Endothelial cell of umbilical vein (primary cell): ENCODE measurements around the gene COX4I1. TPM values are rescaled to one million over a fixed set of nuclear protein-coding genes. Genes with fewer than 3 reads are reported as not detected.

Source experiments
- BruUV-seq: library from RNA; stranded (reverse); fragments of 400-500 nt; replicated peaks from 2 replicates; lab custom pipeline; 2021; lab: Mats Ljungman, UMichigan
- CTCF ChIA-PET: fragments of 300-600, 350-600 bp; sonication (Branson Sonifier 250); formaldehyde crosslinking; loops from one replicate; lab custom pipeline; 2021; ENCODE audit warnings: antibody characterized with exemption, inconsistent platforms; lab: Charles Lee
- POLR2A ChIA-PET: fragments of 300-600, 350-600 bp; sonication (Branson Sonifier 250); formaldehyde crosslinking; loops from one replicate; lab custom pipeline; 2021; ENCODE audit warnings: antibody characterized with exemption, inconsistent platforms; lab: Charles Lee
- DNase-seq: peaks from one replicate; pipeline ENCODE4 v3.0.0-alpha.2; 2011; ENCODE audit warnings: low read depth, low spot score
- FAIRE-seq: peaks from 2 replicates; lab custom pipeline; 2011; peaks lifted over from hg19 to GRCh38; lab: Jason Lieb, UNC
- H2AFZ ChIP-seq: 2 replicates; pipeline ENCODE4 v1.6.0; 2012; ENCODE audit warnings: low read depth, low read length, control low read depth, inconsistent platforms
- H3K27ac ChIP-seq: 2 replicates; pipeline ENCODE4 v1.5.1; 2011; ENCODE audit warnings: low read depth, mild to moderate bottlenecking, control low read depth, low read length, moderate library complexity; ENCODE audit not compliant: insufficient read depth
- H3K27me3 ChIP-seq, 2 experiments: 2 replicates each; pipeline versions ENCODE4 v1.6.0 to v1.6.1; 2011; ENCODE audit warnings: low read length in 2 of 2, mixed read lengths in 1 of 2; ENCODE audit not compliant: control insufficient read depth in 2 of 2, insufficient read depth in 2 of 2
- H3K36me3 ChIP-seq, 2 experiments: 2 replicates in 1 of 2; 3 replicates in 1 of 2; pipeline ENCODE4 v1.5.1; 2011; ENCODE audit warnings: low read length in 2 of 2, mild to moderate bottlenecking in 1 of 2, moderate library complexity in 1 of 2; ENCODE audit not compliant: control insufficient read depth in 2 of 2, insufficient read depth in 2 of 2; ENCODE audit errors: extremely low read depth in 1 of 2
- H3K4me1 ChIP-seq: 3 replicates; pipeline ENCODE4 v1.5.1; 2011; ENCODE audit warnings: mild to moderate bottlenecking, low read length; ENCODE audit not compliant: control insufficient read depth, insufficient read depth; ENCODE audit errors: extremely low read depth
- H3K4me2 ChIP-seq: 2 replicates; pipeline ENCODE4 v1.6.1; 2011; ENCODE audit warnings: low read length, control low read depth, mixed read lengths; ENCODE audit not compliant: insufficient read depth
- H3K4me3 ChIP-seq, 3 experiments: fragments of 200-600 bp in 1 of 3; sonication (generic), shearing (Covaris generic) in 1 of 3; replicated peaks in 1 of 3; 2 replicates each; pipeline ENCODE4 v1.5.1; 2011 to 2016; ENCODE audit warnings: control low read depth in 3 of 3, low read length in 3 of 3, mild to moderate bottlenecking in 2 of 3, inconsistent platforms in 1 of 3, low read depth in 1 of 3, moderate library complexity in 1 of 3; ENCODE audit not compliant: insufficient read depth in 1 of 3
- H3K79me2 ChIP-seq: 2 replicates; pipeline ENCODE4 v1.6.0; 2012; ENCODE audit warnings: low read length, inconsistent platforms; ENCODE audit not compliant: control insufficient read depth, insufficient read depth
- H3K9ac ChIP-seq: replicated peaks from 2 replicates; pipeline ENCODE3; 2011; ENCODE audit warnings: low read length, control low read depth; ENCODE audit not compliant: insufficient read depth; ENCODE audit errors: extremely low read depth
- H3K9me1 ChIP-seq: replicated peaks from 3 replicates; pipeline ENCODE4 v1.6.0; 2011; ENCODE audit warnings: mild to moderate bottlenecking, low read length; ENCODE audit not compliant: control insufficient read depth, insufficient read depth; ENCODE audit errors: extremely low read depth
- H3K9me3 ChIP-seq: replicated peaks from 2 replicates; pipeline ENCODE4 v1.5.1; 2012; ENCODE audit warnings: low read length, inconsistent platforms; ENCODE audit not compliant: control insufficient read depth, insufficient read depth
- H4K20me1 ChIP-seq: replicated peaks from 2 replicates; pipeline ENCODE3; 2011; ENCODE audit warnings: mild to moderate bottlenecking, low read length; ENCODE audit not compliant: control insufficient read depth, insufficient read depth; ENCODE audit errors: extremely low read depth
- EZH2 ChIP-seq: IDR thresholded peaks from 2 replicates; pipeline ENCODE4 v1.6.1; 2012; ENCODE audit warnings: borderline replicate concordance, low read depth, mild to moderate bottlenecking, moderate library complexity, low read length, inconsistent platforms; ENCODE audit not compliant: severe bottlenecking
- FOS ChIP-seq: IDR thresholded peaks from 2 replicates; pipeline ENCODE4 v1.6.1; 2011; ENCODE audit warnings: mild to moderate bottlenecking, low read length, moderate library complexity, borderline replicate concordance; ENCODE audit not compliant: insufficient read depth
- GATA2 ChIP-seq: IDR thresholded peaks from 2 replicates; pipeline ENCODE4 v1.7.0; 2011; ENCODE audit warnings: low read depth, mild to moderate bottlenecking, moderate library complexity, mixed read lengths, low read length; ENCODE audit not compliant: insufficient read length, insufficient read depth
- JUN ChIP-seq: IDR thresholded peaks from 2 replicates; pipeline ENCODE4 v1.6.1; 2011; ENCODE audit warnings: borderline replicate concordance, low read depth; ENCODE audit not compliant: insufficient read length, insufficient read depth
- MYC ChIP-seq: IDR thresholded peaks from one replicate; pipeline ENCODE4 v1.6.1; 2011; ENCODE audit warnings: mild to moderate bottlenecking, low read depth, low read length
- POLR2A ChIP-seq: IDR thresholded peaks from 2 replicates; pipeline ENCODE4 v1.6.1; 2012; ENCODE audit warnings: low read depth, mild to moderate bottlenecking, control low read depth, low read length
- POLR2AphosphoS5 ChIP-seq: IDR thresholded peaks from 2 replicates; pipeline ENCODE4 v1.6.1; 2012; ENCODE audit warnings: low read depth, mild to moderate bottlenecking, control low read depth, low read length, moderate library complexity; ENCODE audit not compliant: insufficient read depth
- dilution Hi-C: fragments of 300-500 bp; cut with MboI; formaldehyde crosslinking; loops from one replicate; pipeline ENCODE4 v1.15.0; 2019; ENCODE audit warnings: low sequenced_read_pairs; ENCODE audit not compliant: extremely low pct_ligation_motif_present
- intact Hi-C: fragments of 100-400 bp; cut with micrococcal nuclease; formaldehyde crosslinking; loops from one replicate; pipeline ENCODE4 v1.10.0; 2022
- polyA plus RNA-seq, 4 experiments: library from polyadenylated mRNA; depleted of rRNA in 3 of 4; stranded (reverse) in 3 of 4; unstranded in 1 of 4; fragments of >200 nt; gene quantifications; 2 replicates each; pipeline versions ENCODE4 v1.2.1 to v1.2.3, GENCODE V29; 2011 to 2012; ENCODE audit warnings: missing spikeins in 1 of 4
- total RNA-seq: library from RNA; stranded (reverse); gene quantifications from 2 replicates; pipeline ENCODE4 v1.2.3, GENCODE V29; 2021
- TF ChIP-seq, protein P1 (sequence below), 2 donors: IDR thresholded peaks; 1 replicate in 1 of 2; 2 replicates in 1 of 2; pipeline ENCODE4 v1.5.1; 2011; ENCODE audit warnings: low read length in 2 of 2, mild to moderate bottlenecking in 2 of 2, moderate library complexity in 2 of 2, control low read depth in 1 of 2, inconsistent platforms in 1 of 2, low read depth in 1 of 2; ENCODE audit not compliant: insufficient read depth in 1 of 2; ENCODE audit errors: extremely low read depth in 1 of 2
- TF ChIP-seq, protein P2 (sequence below): IDR thresholded peaks from 2 replicates; pipeline ENCODE4 v1.6.1; 2011; ENCODE audit not compliant: insufficient read depth, insufficient read length

COX4I1 gene
- total and polyA plus RNA-seq, 2 donors (not counting 3 experiments of a cell fraction or from before 2014, with no cell fraction given), result 560 to 953 TPM

DNA sequence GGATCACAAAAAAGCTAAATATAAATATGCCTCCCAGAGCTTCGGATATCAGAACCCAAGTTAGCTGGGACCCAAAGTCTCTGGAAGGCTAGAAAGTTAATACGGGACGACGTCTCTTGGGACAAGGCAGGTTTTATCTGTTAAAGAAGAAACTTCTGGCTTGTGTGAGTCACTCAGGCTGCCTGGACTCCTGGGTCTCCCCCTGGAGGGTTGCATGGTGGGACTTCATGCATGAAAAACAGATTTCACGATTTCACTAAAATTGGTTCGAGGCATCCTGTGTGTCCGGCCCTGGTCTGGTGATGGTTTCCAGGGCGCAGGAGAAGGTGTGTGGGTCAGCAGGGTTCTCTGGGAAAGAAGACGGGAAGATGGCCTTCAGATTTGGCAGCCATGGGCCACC is 47.0 kb downstream of the COX4I1 start:
- TF ChIP-seq MYC (no peak), POLR2A (no peak), EZH2 (no peak), POLR2AphosphoS5 (no peak), FOS (no peak), JUN (no peak), GATA2 (no peak)
- TF ChIP-seq, protein P1, sequence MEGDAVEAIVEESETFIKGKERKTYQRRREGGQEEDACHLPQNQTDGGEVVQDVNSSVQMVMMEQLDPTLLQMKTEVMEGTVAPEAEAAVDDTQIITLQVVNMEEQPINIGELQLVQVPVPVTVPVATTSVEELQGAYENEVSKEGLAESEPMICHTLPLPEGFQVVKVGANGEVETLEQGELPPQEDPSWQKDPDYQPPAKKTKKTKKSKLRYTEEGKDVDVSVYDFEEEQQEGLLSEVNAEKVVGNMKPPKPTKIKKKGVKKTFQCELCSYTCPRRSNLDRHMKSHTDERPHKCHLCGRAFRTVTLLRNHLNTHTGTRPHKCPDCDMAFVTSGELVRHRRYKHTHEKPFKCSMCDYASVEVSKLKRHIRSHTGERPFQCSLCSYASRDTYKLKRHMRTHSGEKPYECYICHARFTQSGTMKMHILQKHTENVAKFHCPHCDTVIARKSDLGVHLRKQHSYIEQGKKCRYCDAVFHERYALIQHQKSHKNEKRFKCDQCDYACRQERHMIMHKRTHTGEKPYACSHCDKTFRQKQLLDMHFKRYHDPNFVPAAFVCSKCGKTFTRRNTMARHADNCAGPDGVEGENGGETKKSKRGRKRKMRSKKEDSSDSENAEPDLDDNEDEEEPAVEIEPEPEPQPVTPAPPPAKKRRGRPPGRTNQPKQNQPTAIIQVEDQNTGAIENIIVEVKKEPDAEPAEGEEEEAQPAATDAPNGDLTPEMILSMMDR (IDR thresholded peaks at IDR 0.05; ENCODE audit: extremely low read depth in 1 of 2, insufficient read depth in 1 of 2, low read depth in 1 of 2, low read length in 2 of 2), result no peak
- TF ChIP-seq, protein P2, sequence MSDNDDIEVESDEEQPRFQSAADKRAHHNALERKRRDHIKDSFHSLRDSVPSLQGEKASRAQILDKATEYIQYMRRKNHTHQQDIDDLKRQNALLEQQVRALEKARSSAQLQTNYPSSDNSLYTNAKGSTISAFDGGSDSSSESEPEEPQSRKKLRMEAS, result no peak
- BruUV-seq, result no TSS peak
- Histone ChIP-seq H3K36me3 (no peaks in the 10 kb centered on the region), H3K4me2 (no peak overlapping the region), H2AFZ (no peak overlapping the region), H4K20me1 (no peaks in the 10 kb centered on the region), H3K27ac (no peak overlapping the region), H3K9me3 (no peaks in the 10 kb centered on the region), H3K27me3 (peaks cover 0 to 2% of the 10 kb centered on the region in 2 experiments), H3K9ac (no peak overlapping the region), H3K4me1 (no peaks in the 10 kb centered on the region), H3K4me3 (no peak overlapping the region), H3K79me2 (no peaks in the 10 kb centered on the region), H3K9me1 (no peaks in the 10 kb centered on the region)
- intact Hi-C loops (no loop called here), dilution Hi-C loops (no loop called here)
- no peak for DNase-seq
- CTCF ChIA-PET, result interaction anchor here (1.5 to 3.0 kb wide), 2 partner anchors 25 to 27 kb away, joined by 3 to 9 read pairs; no protein-coding TSS in a partner anchor
- POLR2A ChIA-PET, result no interaction called here
- no peak for FAIRE-seq
